GM18505 (cell line): ENCODE results near the gene WHRN.

Experiments used
- ATAC-seq: cut with Tn5 transposase; IDR thresholded peaks from one replicate; pipeline ENCODE4 v1.9.1; 2021; ENCODE audit not compliant: unreplicated experiment
- POLR2A ChIP-seq: IDR thresholded peaks from 4 replicates; pipeline ENCODE4 v1.6.1; 2011; ENCODE audit warnings: borderline replicate concordance; ENCODE audit not compliant: insufficient read depth, insufficient read length; ENCODE audit errors: extremely low read depth

WHRN gene

DNA sequence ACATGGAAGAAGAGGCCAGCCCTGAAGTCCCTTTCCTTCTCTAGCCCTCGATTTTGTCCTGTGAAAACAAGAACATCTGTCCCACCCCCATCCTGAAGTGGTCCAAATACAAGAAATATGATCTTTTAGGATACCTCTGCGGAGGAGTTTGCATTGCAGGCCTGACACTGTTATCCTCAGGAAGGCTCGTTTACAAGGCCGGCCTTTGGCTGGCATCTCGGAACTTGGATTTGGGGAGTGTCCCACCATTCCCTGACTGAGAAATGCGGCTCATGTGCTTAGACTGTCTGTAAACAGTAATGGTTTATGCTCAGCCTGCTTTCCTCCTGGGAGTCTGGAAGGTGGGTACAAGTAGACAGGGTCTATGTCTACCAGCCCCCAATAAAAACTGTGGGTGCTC lies 26.4 kb downstream of the WHRN start:
- no peak for TF ChIP-seq POLR2A
- no peak for ATAC-seq

DNA sequence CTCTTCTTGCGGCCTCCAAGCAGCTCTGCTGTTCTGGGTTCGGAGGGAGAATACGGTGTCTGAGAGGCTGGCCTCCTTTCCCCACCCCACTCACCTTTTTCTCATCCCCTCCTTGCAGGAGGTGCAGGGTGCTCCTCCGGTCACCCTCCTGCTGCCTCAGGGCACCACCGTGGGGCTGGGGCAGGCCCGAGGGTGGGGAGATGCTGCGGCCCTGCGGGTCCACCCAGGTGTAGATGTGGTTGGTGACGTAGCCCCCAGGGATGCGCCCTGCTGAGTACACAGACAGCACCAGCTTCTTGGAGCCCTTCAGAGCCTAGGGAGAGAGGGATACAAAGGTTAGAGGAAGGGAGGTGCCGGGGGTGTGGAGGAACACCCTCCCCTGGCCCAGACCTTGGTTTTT lies 26.8 kb downstream of the WHRN start:
- TF ChIP-seq POLR2A, result no peak
- no peak for ATAC-seq

DNA sequence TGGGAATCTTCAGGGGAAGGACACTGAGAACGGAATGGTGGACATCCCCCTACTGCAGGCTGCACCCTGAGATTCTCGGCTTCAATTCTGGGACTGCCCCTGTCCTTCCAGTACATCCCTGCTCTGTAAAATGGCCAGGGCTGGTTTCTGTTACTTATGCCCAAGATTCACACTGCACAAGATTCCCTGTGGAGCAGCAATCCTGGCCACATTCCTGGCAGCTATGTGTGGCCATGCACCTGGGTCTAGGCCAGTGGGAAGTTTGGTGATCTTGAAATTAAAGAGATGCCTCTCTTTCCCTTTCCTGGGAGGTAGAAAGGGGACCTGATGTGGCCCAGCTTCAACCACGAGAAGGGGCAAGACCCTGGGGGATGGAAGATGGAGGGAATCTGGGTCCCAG lies 27.6 kb downstream of the WHRN start:
- TF ChIP-seq POLR2A, result no peak
- ATAC-seq, result no peak

DNA sequence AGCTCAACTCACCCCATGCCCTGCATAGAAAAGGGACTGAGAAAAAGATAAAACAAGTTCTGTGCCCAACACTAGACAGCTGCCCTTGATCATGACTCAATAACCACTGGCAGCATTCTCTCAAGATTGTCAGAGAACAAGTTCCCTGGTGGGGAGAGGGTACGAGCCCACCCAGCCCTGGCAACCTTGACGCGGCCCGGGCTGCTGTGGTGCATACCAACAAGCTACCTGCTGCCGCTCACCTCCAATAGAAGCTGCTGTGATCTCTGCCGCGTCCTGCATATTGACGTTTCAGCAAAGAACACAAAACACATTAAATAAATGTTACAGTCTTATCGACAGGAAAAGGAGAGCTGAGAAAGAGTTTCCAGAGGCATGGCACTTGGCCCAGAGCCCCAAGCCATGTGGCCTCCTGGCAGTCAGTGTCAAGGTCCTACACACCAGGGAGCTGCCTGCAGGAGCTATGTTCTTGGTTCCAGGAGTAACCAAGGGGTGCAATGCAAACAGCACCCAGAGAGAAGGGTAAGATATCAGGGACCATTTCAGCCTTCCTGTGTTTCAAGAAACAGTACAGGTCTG lies 28.3 kb downstream of the WHRN start:
- no peak for TF ChIP-seq POLR2A
- no peak for ATAC-seq

DNA sequence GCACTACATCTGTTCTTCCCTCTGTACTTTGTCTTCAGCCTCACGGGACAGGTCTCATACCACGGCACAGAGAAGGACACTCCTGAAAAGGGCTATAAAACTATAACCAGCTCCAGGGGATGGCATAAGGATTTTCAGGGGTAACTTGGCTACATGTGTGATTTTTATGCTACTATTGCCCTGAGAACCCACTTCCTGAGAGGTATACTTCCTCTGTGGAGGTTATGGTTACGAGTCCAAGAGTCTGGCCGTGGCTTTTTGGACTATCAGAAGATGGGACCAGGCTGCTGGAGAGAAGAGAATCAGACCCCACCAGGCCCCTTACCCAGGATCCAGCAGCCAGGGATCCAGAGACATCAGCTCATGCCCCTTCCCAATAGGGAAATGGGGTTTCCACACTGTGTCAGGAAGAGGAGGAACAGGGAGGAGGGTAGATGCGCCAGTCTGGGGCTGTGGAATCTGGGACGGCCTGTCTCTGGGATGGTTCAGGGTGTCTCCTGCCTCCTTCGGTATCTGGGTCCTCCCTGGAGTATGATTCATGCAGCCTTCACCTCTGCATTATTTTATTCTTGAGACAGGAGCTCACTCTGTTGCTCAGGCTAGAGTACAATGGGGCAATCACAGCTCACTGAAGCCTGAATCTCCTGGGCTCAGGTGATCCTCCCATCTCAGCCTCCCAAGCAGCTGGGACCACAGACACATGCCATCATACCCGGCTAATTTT lies 29.7 kb downstream of the WHRN start:
- no peak for TF ChIP-seq POLR2A
- ATAC-seq, result no peak

DNA sequence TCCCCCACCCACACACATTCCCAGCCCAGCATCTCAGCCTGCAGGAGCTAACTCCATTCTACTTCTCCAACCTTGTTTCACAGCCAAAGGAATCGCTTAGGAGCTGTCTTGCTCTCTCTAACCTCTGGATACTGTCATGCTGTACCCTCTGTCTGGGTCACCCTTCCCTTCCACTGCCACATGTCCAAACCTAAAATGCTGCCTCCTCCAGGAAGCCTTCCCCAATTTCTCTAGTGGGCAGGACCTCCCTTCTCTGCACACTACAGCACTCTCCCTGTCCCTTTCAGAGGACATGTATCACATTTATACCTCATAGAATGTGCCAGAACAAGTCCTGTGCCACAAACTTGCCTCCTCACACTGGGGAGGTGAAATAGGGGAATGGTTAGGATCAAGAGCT lies 30.8 kb downstream of the WHRN start:
- ATAC-seq, result no peak
- TF ChIP-seq POLR2A, result no peak

DNA sequence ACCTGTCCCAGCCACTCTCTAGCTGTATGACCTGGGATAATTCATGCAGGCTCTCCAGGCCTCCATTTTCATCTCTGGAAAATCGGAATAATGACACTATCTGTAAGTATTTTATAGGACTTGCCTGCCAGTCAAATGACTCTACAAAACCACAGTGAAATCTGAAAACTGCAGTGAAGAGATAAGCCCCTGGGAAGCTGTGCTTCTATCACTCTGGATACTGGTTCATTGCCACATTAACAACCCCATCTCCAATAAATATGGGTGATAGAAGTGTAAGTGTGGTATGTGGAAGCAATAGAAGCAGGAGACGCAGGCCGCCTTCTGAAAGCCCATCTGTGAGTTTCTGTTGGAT lies 31.8 kb downstream of the WHRN start:
- no peak for TF ChIP-seq POLR2A
- ATAC-seq, result no peak

DNA sequence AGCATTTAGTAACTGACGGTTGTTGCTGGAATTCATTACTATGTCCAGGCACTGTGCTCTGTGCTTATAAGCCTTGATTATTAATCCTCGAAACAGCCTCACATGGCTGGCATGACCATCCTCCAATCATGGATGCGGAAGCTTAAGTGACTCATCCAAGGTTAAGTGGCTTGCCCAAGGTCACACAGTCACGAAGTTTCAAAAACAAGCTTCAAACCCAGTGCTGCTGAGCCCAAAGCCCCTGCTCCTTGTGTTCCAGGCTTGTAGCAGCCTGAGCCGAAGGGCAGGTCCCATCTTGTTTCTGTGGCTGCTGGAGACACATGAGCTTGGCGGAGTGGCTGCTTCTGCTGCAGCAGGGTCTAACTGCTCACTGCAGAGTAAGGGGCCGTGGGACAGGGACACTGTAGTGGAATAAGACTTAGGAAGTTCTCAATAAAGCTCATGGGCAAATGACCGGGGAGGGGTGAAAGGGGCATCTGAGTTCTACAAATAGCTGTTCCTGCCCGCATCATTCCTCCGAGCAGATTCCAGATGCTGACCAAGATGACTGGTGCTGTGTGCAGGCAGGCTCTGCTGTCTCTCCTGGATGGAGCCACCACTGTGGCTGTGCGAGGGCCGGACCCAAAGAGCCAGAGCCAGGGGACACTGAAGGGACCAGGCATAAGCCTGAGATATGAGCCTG lies 32.4 kb downstream of the WHRN start:
- TF ChIP-seq POLR2A, result no peak
- no peak for ATAC-seq

DNA sequence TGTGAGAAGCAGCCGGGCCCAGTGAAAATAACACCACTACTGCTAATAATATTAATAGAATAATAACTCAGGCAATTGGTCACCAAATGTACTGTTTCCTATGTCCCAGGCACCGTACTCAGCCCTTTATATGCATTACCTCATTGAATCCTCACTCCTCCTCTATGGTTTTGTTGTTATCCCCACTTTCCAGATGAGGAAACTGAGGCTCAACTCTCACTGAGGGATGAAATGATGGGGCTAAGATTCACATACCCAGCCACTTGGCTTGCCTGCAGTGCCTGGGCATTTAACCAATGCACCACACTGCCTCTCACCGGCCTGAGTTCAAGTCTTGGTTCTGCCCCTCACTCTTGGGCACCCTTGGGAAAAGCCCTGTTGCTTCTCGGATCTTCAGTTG lies 34.1 kb downstream of the WHRN start:
- TF ChIP-seq POLR2A, result no peak
- no peak for ATAC-seq

DNA sequence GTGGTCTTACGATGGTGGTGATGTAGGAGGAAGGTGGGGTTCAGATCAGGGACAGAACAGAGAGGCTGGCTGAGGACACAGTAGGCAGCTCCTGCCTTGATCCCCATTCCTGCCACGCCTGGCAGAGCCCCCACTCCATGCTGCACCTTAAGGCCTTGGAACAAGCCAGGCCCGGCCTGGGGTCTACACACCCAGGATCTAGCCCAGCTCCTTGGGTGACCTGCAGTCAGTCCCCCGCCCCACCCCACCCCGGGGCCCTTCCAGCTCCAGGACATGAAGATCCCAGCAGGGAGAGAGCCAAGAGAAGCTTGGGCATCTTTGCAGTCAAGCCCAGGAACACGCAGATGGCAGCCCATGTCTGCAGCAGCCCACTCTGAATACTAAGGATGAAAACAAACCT lies 34.7 kb downstream of the WHRN start:
- no peak for TF ChIP-seq POLR2A
- no peak for ATAC-seq

DNA sequence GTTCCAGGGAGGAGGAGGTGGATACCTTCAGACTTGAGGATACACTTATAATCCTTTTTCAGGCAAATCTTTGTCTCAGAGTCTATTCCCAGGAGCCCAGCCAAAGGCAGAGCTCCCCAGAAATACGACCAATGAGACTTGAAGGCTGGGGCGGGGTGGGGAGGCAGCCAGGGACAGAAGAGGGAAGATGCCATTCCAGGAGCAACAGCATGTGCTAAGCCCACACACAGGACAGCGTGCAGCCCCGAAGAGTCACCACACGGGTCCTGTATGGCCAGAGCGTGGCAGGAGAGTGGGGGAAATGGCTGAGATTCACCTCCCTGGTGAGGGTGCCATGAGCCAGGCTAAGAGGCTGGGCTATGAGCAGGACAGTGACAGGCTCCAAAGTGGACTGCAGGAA lies 35.2 kb downstream of the WHRN start:
- ATAC-seq, result no peak
- TF ChIP-seq POLR2A, result no peak

DNA sequence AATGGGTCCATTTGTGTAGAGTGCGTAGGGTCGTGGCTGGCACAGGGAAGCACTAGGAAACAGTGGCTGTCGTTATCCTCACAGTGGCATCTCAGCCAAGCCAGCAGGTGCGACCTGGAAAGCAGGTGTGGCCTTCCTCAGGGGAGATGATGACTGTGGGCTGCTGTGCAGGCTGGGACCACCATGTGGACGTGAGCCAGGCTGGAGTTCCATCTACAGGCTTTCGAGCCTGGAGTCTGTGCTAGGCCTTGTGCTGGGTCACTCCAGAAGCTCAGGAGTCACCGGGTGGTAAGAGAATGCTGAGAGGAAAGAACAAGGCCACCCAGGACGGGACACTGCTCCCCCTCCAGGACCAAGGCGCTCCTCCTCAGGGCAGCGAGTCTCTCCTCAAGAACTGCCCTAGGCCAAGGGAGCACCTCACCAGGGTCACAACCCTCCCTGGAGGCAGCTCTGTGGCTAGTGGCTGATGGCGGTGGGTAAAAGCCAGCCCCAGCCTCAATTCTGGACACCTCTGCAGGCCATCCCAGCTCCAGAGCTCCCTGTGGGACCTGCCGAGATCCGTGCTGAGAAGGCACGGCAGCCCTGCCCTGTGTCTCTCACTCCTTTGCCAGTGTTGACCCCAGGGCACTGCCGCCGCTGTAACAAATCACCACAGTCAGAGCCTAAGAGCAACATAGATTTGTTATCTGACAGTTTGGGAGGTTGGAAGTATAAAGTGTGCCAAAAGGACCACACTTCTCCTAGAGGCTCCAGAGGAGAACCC lies 36.0 kb downstream of the WHRN start:
- no peak for TF ChIP-seq POLR2A
- ATAC-seq, result no peak

DNA sequence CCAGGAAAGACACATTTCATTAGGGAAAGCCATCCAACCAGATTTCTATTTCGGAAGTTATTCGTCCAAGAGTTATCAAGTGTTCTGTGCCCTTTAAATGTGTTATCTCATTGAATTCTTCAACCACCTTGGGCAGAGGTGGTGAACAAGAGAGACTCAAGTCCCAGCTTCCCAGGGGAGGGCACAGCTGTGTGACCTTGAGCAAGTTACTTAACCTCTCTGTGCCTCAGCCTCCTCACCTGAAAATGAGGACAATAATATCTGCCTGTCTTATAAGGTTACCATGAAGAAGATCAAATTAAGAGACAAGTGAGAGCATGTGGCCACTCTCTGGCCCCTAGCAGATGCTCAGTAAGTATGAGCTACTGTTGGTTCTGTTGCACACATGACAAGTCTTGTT lies 37.4 kb downstream of the WHRN start:
- ATAC-seq, result no peak
- TF ChIP-seq POLR2A, result no peak
